Prostate gland (tissue), 2 donors: ENCODE data around the gene BRD2.

ENCODE experiments used
- CTCF ChIP-seq, 4 experiments: fragments of 200-600 bp in 2 of 4; fragments of 450-650 bp in 2 of 4; sonication (generic) in 2 of 4; IDR thresholded peaks; 1 replicate in 3 of 4; 2 replicates in 1 of 4; pipeline ENCODE4 v1.5.1; 2016 to 2019; ENCODE audit warnings: antibody characterized with exemption in 4 of 4, mild to moderate bottlenecking in 2 of 4, moderate library complexity in 2 of 4
- POLR2A ChIP-seq: fragments of 450-650 bp; IDR thresholded peaks from one replicate; pipeline ENCODE4 v1.6.1; 2016; ENCODE audit warnings: antibody characterized with exemption, mild to moderate bottlenecking
- POLR2AphosphoS5 ChIP-seq: sonication (generic); formaldehyde crosslinking; IDR thresholded peaks from one replicate; pipeline ENCODE4 v1.6.1; 2017; ENCODE audit warnings: antibody characterized with exemption

GRCh38 chr6:33008944-33009861 is 40.8 kb downstream of the BRD2 start, which contains the start of gene HLA-DOA:
- no peak for TF ChIP-seq CTCF (IDR thresholded peaks at IDR 0.05)
- TF ChIP-seq POLR2A, result no peak
- no peak for TF ChIP-seq POLR2AphosphoS5
